ENCODE results near the gene HPS1.

Gene HPS1

GRCh38 chr10:98367604-98368451 lies 78.9 kb downstream of the HPS1 start:
- no peak for FAIRE-seq
- no peak for TF ChIP-seq SPI1 (IDR thresholded peaks at IDR 0.05; ENCODE audit: low read depth, low read length)
- TF ChIP-seq POU2F2 (IDR thresholded peaks at IDR 0.05; ENCODE audit: low read depth, low read length), result no peak
- no peak for TF ChIP-seq POLR2AphosphoS5 (IDR thresholded peaks at IDR 0.05; ENCODE audit: low read depth, low read length)
- no peak for TF ChIP-seq PAX5 (IDR thresholded peaks at IDR 0.05; ENCODE audit: insufficient read depth, low read length, severe bottlenecking)

More at GRCh38 chr10:98367604-98368451, 78.9 kb downstream of the HPS1 start:
- no peak for DNase-seq (ENCODE audit: insufficient read length, low spot score)
